Measurements from ENCODE around the gene ABCF1. TPM values are rescaled to one million over a fixed set of nuclear protein-coding genes. Genes with fewer than 3 reads are reported as not detected.

The ABCF1 gene
- total RNA-seq = 29.2 and 32.1 TPM in 2 replicates

GRCh38 chr6:30571075-30571761 lies at the start of gene ABCF1:
Gene ABCF1 (plus strand): TSS chr6:30571442. CDS start chr6:30571488, 46 bp downstream.

GRCh38 chr6:30556066-30556905 lies 15.0 kb upstream of the ABCF1 start, which contains the start of gene GNL1:
Gene GNL1 (minus strand): TSS chr6:30556489. CDS start chr6:30556203, 286 bp downstream.

GRCh38 chr6:30556906-30557682 lies 14.1 kb upstream of the ABCF1 start, which contains the start of gene PRR3:
Gene PRR3 (plus strand): TSS chr6:30557295. CDS start chr6:30557345, 50 bp downstream.

GRCh38 chr6:30616811-30617564 lies 45.7 kb downstream of the ABCF1 start, which contains the start of gene PPP1R10:
Gene PPP1R10 (minus strand): TSS chr6:30617243. CDS start chr6:30609944, 7,299 bp downstream.

GRCh38 chr6:30617565-30618269 lies 46.5 kb downstream of the ABCF1 start, which contains the start of gene MRPS18B:
Gene MRPS18B (plus strand): TSS chr6:30617840. CDS start chr6:30617866, 26 bp downstream.

GRCh38 chr6:30626484-30627366 lies 55.5 kb downstream of the ABCF1 start, which contains the start of gene ATAT1:
Gene ATAT1 (plus strand): TSS chr6:30626874.

Other genes starting within 250 kb of the ABCF1 start
- gene TRIM39, start 244.5 kb upstream of the ABCF1 start, total RNA-seq = 6.2 and 7.2 TPM in 2 replicates
- gene RPP21, start 226.3 kb upstream of the ABCF1 start, total RNA-seq = 23.7 and 34.8 TPM in 2 replicates
- gene HLA-E, start 81.9 kb upstream of the ABCF1 start, total RNA-seq = 191 and 204 TPM in 2 replicates
- gene GNL1, start 15.0 kb upstream of the ABCF1 start, total RNA-seq = 17.9 and 35.5 TPM in 2 replicates
- 3.6 and 4.7 TPM in 2 replicates for gene PRR3, start 14.1 kb upstream of the ABCF1 start, total RNA-seq
- 20.9 and 27.9 TPM in 2 replicates for gene PPP1R10, start 45.8 kb downstream of the ABCF1 start, total RNA-seq
- gene MRPS18B, start 46.4 kb downstream of the ABCF1 start, total RNA-seq = 32.7 and 36.8 TPM in 2 replicates
- 1.6 and 2.2 TPM in 2 replicates for gene ATAT1, start 55.4 kb downstream of the ABCF1 start, total RNA-seq
- gene C6orf136, start 75.7 kb downstream of the ABCF1 start, total RNA-seq = 3.2 and 5.1 TPM in 2 replicates
- gene DHX16, start 101.6 kb downstream of the ABCF1 start, total RNA-seq = 24.0 and 29.4 TPM in 2 replicates
- 56.3 and 76.8 TPM in 2 replicates for gene PPP1R18, start 115.2 kb downstream of the ABCF1 start, total RNA-seq
- 8.5 and 9.6 TPM in 2 replicates for gene NRM, start 119.5 kb downstream of the ABCF1 start, total RNA-seq
- 9.1 and 15.3 TPM in 2 replicates for gene MDC1, start 145.8 kb downstream of the ABCF1 start, total RNA-seq
- gene TUBB, start 148.9 kb downstream of the ABCF1 start, total RNA-seq = 519 and 546 TPM in 2 replicates
- 91.0 and 118 TPM in 2 replicates for gene FLOT1, start 171.2 kb downstream of the ABCF1 start, total RNA-seq
- 188 and 222 TPM in 2 replicates for gene IER3, start 173.1 kb downstream of the ABCF1 start, total RNA-seq